Measurements from ENCODE around the gene AASDHPPT.

GRCh38 chr11:106031936-106032335 lies 45.5 kb upstream of the AASDHPPT start:
- TF ChIP-seq CTCF (conservative IDR thresholded peaks at IDR 0.05 in 1 of 2, IDR thresholded peaks at IDR 0.05 in 1 of 2; ENCODE audit: extremely low read depth in 1 of 2, insufficient read depth in 1 of 2, low read depth in 1 of 2, low read length in 2 of 2) (no peak), EZH2 (IDR thresholded peaks at IDR 0.05; ENCODE audit: borderline replicate concordance, low read length) (no peak)

Measured in mammary epithelial cell (primary cell).